ENCODE measurements around the gene TNK2. TPM values are rescaled to one million over a fixed set of nuclear protein-coding genes. Genes with fewer than 3 reads are reported as not detected.

The TNK2 gene
- total RNA-seq, 1 donor from 2014 or later, result 39.1 TPM

DNA sequence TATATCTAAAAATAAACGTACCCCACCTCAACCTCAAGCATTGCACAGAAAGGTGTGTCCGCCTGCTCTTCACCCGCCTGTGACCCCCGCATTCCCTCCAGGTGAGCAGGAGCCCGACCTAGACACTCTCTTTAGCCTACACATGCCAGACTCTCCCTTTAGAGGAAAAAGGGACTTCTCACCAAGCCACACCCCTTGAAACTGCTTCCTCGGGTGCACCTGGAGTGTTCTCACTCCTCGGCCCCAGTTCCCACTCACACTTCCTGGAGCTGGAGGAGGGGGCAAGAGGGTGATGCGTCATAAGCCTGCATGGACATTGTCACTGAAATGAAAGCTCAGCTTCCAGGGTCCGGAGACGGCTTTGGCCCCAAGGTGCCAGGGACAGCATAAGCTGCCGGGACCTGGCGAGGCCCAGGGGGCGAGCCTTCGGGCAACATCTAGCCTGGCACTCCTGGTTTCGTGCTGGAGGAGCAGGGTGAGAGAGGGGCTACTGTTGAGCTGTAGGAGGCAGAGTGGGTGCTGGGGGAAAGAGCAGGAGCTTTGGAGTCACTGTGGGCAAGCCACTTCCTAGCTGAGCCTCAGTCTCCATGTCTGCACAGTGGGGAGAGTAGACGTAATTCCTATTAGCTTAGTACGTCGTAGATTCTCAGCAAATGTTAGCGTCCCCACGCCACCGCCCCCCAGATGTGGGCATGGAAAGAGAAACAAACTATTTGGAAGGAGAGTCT lies 86.8 kb downstream of the TNK2 start:
- no peak for FAIRE-seq
- no peak overlapping the region for H3K4me3 ChIP-seq (ENCODE audit: insufficient read depth, low read depth, low read length)
- Mint-ChIP-seq H3K27ac (ENCODE audit: unreplicated experiment) (no peak overlapping the region), H3K36me3 (ENCODE audit: low read depth, unreplicated experiment) (no peaks in the 10 kb centered on the region), H3K27me3 (ENCODE audit: low read depth, unreplicated experiment) (peaks cover 37% of the 10 kb centered on the region), H3K4me1 (ENCODE audit: low read depth, unreplicated experiment) (no peaks in the 10 kb centered on the region), H3K9me3 (ENCODE audit: unreplicated experiment) (no peaks in the 10 kb centered on the region), H3K4me3 (ENCODE audit: unreplicated experiment) (no peak overlapping the region)
- H3K36me3 ChIP-seq (ENCODE audit: insufficient read depth, low read length), result no peaks in the 10 kb centered on the region
- peaks cover 6% of the 10 kb centered on the region for H3K27me3 ChIP-seq (ENCODE audit: insufficient read depth, low read length)
- no peak overlapping the region for H3K4me2 ChIP-seq (ENCODE audit: low read length)
- H2AFZ ChIP-seq (ENCODE audit: low read depth, low read length), result no peak overlapping the region
- H3K4me1 ChIP-seq (ENCODE audit: insufficient read depth, low read length), result no peaks in the 10 kb centered on the region
- no peaks in the 10 kb centered on the region for H3K79me2 ChIP-seq (ENCODE audit: insufficient read depth, low read length)
- no peak for DNase-seq (ENCODE audit: low read depth)
- no peak overlapping the region for H3K9ac ChIP-seq (ENCODE audit: low read length)
- TF ChIP-seq, protein P1, sequence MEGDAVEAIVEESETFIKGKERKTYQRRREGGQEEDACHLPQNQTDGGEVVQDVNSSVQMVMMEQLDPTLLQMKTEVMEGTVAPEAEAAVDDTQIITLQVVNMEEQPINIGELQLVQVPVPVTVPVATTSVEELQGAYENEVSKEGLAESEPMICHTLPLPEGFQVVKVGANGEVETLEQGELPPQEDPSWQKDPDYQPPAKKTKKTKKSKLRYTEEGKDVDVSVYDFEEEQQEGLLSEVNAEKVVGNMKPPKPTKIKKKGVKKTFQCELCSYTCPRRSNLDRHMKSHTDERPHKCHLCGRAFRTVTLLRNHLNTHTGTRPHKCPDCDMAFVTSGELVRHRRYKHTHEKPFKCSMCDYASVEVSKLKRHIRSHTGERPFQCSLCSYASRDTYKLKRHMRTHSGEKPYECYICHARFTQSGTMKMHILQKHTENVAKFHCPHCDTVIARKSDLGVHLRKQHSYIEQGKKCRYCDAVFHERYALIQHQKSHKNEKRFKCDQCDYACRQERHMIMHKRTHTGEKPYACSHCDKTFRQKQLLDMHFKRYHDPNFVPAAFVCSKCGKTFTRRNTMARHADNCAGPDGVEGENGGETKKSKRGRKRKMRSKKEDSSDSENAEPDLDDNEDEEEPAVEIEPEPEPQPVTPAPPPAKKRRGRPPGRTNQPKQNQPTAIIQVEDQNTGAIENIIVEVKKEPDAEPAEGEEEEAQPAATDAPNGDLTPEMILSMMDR (IDR thresholded peaks at IDR 0.05; ENCODE audit: insufficient read depth, low read depth, low read length), result no peak
- TF ChIP-seq EZH2 (IDR thresholded peaks at IDR 0.05; ENCODE audit: insufficient read depth, low read length), result no peak
- H3K9me3 ChIP-seq (ENCODE audit: insufficient read depth, low read depth, low read length), result no peaks in the 10 kb centered on the region
- H4K20me1 ChIP-seq (ENCODE audit: insufficient read depth, low read length), result no peaks in the 10 kb centered on the region
- no peak overlapping the region for H3K27ac ChIP-seq (ENCODE audit: low read depth, low read length)

DNA sequence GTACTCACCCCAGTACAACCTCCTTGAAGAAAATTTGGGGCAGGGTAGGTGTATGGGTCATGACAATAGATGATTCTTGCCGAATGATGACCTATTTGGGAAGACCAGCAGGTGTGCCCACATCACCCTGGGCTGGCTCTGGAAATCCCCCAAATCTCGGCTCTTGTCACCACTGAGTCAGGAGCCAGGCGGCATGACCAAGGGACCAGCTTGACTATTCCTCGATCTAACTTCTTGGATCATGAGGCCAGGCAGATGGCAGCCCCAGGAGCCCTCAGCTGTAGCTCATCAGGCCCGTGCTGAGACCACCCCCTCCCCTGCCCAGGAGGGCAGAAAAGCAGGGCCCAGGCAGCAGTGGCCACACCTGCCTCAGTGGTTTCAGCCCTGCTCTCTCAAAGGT lies 87.5 kb downstream of the TNK2 start:
- no peak for TF ChIP-seq EZH2 (IDR thresholded peaks at IDR 0.05; ENCODE audit: insufficient read depth, low read length)
- TF ChIP-seq, protein P1 (IDR thresholded peaks at IDR 0.05; ENCODE audit: insufficient read depth, low read depth, low read length), result no peak
- Mint-ChIP-seq H3K4me3 (ENCODE audit: unreplicated experiment) (no peak overlapping the region), H3K27me3 (ENCODE audit: low read depth, unreplicated experiment) (peaks cover 36% of the 10 kb centered on the region), H3K9me3 (ENCODE audit: unreplicated experiment) (no peaks in the 10 kb centered on the region), H3K27ac (ENCODE audit: unreplicated experiment) (no peak overlapping the region), H3K4me1 (ENCODE audit: low read depth, unreplicated experiment) (no peaks in the 10 kb centered on the region), H3K36me3 (ENCODE audit: low read depth, unreplicated experiment) (no peaks in the 10 kb centered on the region)
- Histone ChIP-seq H3K4me2 (ENCODE audit: low read length) (no peak overlapping the region), H3K4me1 (ENCODE audit: insufficient read depth, low read length) (no peaks in the 10 kb centered on the region), H3K9me3 (ENCODE audit: insufficient read depth, low read depth, low read length) (no peaks in the 10 kb centered on the region), H3K27me3 (ENCODE audit: insufficient read depth, low read length) (peaks cover 6% of the 10 kb centered on the region), H2AFZ (ENCODE audit: low read depth, low read length) (no peak overlapping the region), H3K27ac (ENCODE audit: low read depth, low read length) (no peak overlapping the region), H4K20me1 (ENCODE audit: insufficient read depth, low read length) (no peaks in the 10 kb centered on the region), H3K79me2 (ENCODE audit: insufficient read depth, low read length) (no peaks in the 10 kb centered on the region), H3K4me3 (ENCODE audit: insufficient read depth, low read depth, low read length) (no peak overlapping the region), H3K9ac (ENCODE audit: low read length) (no peak overlapping the region), H3K36me3 (ENCODE audit: insufficient read depth, low read length) (no peaks in the 10 kb centered on the region)
- FAIRE-seq (no peak), DNase-seq (ENCODE audit: low read depth) (no peak)

DNA sequence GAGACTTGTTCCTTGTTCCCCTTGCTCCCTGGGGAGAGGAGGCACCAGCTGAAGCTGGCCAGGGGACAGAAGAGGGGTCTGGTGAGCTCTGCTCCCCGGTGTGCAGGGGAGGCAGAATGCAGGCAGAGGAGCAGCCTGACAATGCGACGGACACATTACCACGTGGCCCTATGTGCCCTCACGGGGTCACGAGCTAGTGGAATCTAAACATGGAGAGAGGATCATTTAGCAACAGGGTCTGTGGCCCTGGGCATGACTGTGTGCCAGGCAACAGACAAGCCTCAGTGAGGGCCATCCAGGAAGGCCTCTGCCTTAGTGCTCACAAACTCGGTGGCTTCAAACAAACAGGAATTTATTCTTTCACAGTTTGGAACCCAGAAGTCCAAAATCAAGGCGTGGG lies 88.2 kb downstream of the TNK2 start:
- DNase-seq (ENCODE audit: low read depth), result no peak

More for the DNA sequence above, 88.2 kb downstream of the TNK2 start:
- Histone ChIP-seq H4K20me1 (ENCODE audit: insufficient read depth, low read length) (no peaks in the 10 kb centered on the region), H2AFZ (ENCODE audit: low read depth, low read length) (no peak overlapping the region), H3K4me3 (ENCODE audit: insufficient read depth, low read depth, low read length) (no peak overlapping the region), H3K36me3 (ENCODE audit: insufficient read depth, low read length) (no peaks in the 10 kb centered on the region), H3K27ac (ENCODE audit: low read depth, low read length) (no peak overlapping the region), H3K4me2 (ENCODE audit: low read length) (no peak overlapping the region), H3K79me2 (ENCODE audit: insufficient read depth, low read length) (no peaks in the 10 kb centered on the region), H3K27me3 (ENCODE audit: insufficient read depth, low read length) (peaks cover 4% of the 10 kb centered on the region), H3K4me1 (ENCODE audit: insufficient read depth, low read length) (no peaks in the 10 kb centered on the region), H3K9me3 (ENCODE audit: insufficient read depth, low read depth, low read length) (no peaks in the 10 kb centered on the region), H3K9ac (ENCODE audit: low read length) (no peak overlapping the region)
- Mint-ChIP-seq H3K27me3 (ENCODE audit: low read depth, unreplicated experiment) (peaks cover 36% of the 10 kb centered on the region), H3K4me1 (ENCODE audit: low read depth, unreplicated experiment) (no peaks in the 10 kb centered on the region), H3K36me3 (ENCODE audit: low read depth, unreplicated experiment) (no peaks in the 10 kb centered on the region), H3K4me3 (ENCODE audit: unreplicated experiment) (no peak overlapping the region), H3K9me3 (ENCODE audit: unreplicated experiment) (no peaks in the 10 kb centered on the region), H3K27ac (ENCODE audit: unreplicated experiment) (no peak overlapping the region)
- TF ChIP-seq, protein P1 (IDR thresholded peaks at IDR 0.05; ENCODE audit: insufficient read depth, low read depth, low read length), result no peak
- TF ChIP-seq EZH2 (IDR thresholded peaks at IDR 0.05; ENCODE audit: insufficient read depth, low read length), result no peak
- FAIRE-seq, result no peak
